Measurements from ENCODE around the gene IGF2.

The IGF2 gene

GRCh38 chr11:2173761-2174160 lies 34.6 kb upstream of the IGF2 start:
- no peak overlapping the region for H3K4me3 ChIP-seq
- intact Hi-C loops (cut with DNase I; ENCODE audit: low total_unique reads) = no loop called here
- H3K9me3 ChIP-seq = no peaks in the 10 kb centered on the region
- H3K27me3 ChIP-seq = peaks cover 0 to 73% of the 10 kb centered on the region in 2 donors
- no peak for DNase-seq
- TF ChIP-seq CTCF (IDR thresholded peaks at IDR 0.05) = no peak
- no peaks in the 10 kb centered on the region for H3K36me3 ChIP-seq
- no peaks in the 10 kb centered on the region for H3K4me1 ChIP-seq
- no peak overlapping the region for H3K27ac ChIP-seq

GRCh38 chr11:2173150-2173693 lies 34.0 kb upstream of the IGF2 start:
- TF ChIP-seq CTCF (IDR thresholded peaks at IDR 0.05) = no peak

DNA sequence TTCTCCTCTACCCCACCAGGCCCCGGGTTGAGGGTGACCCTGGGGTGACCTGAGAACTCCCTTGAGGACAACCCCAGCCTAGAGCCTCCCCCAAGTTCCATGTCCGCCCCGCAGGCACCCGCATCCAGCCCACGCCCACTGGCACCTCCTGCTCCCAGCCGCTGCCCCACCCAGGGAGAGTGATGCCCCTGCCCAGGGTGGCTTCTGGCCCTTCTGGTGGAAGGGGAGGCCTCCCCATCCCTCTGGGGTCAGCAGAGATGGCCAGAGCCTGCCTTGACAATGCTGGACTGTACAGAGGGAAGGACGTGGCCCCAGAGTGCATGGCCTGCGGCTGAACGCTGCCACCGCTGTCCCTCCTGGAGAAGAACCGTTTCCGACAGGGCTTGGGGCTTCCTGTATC lies 33.5 kb upstream of the IGF2 start:
- no peaks in the 10 kb centered on the region for H3K36me3 ChIP-seq
- H3K27ac ChIP-seq = no peak overlapping the region
- H3K4me3 ChIP-seq = no peak overlapping the region
- H3K4me1 ChIP-seq = no peaks in the 10 kb centered on the region
- no peak for TF ChIP-seq CTCF (IDR thresholded peaks at IDR 0.05)
- peaks cover 0 to 79% of the 10 kb centered on the region in 2 donors for H3K27me3 ChIP-seq
- no peaks in the 10 kb centered on the region for H3K9me3 ChIP-seq
- intact Hi-C loops (cut with DNase I; ENCODE audit: low total_unique reads) = no loop called here
- DNase-seq = no peak

More at GRCh38 chr11:2173150-2173693, 34.0 kb upstream of the IGF2 start:
- Histone ChIP-seq H3K4me3 (no peak overlapping the region), H3K9me3 (no peaks in the 10 kb centered on the region), H3K27me3 (peaks cover 0 to 78% of the 10 kb centered on the region in 2 donors), H3K27ac (no peak overlapping the region), H3K36me3 (no peaks in the 10 kb centered on the region), H3K4me1 (no peaks in the 10 kb centered on the region)
- no peak for DNase-seq
- intact Hi-C loops (cut with DNase I; ENCODE audit: low total_unique reads) = no loop called here

DNA sequence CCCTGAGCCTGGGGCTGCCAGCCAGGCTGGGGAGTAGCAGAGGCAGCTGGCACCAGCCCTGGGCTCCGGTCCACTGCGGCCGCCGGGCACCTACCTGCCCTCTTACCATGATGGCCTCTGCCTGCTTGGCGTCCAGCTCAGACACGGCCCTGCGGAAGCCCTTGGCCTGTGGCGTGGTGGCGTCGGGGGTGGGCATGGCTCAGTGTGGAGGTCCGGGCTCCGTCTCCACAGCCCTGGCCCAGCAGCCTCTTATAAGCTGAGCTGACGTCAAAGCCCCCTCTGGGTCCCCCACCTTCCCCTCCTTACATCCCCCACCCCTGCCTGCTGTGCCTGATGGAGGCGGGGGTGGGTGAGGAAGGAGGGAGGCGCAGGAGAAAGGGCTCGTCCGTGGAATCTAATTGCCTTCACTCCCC lies 32.4 kb upstream of the IGF2 start, which contains the start of gene TH:
TH (minus strand) TSS at position 225 of the 413 bp plus-strand sequence; CDS start at position 196, 29 bp downstream.
- H3K4me1 ChIP-seq = peaks cover 0 to 4% (median 2%) of the 10 kb centered on the region in 4 donors
- H3K4me3 ChIP-seq = no peak within 1 kb of the TSS
- no peak within 1 kb of the TSS for H3K27ac ChIP-seq
- intact Hi-C loops (cut with DNase I; ENCODE audit: low total_unique reads) = no loop called here
- no peaks in the 10 kb centered on the region for H3K36me3 ChIP-seq
- H3K27me3 ChIP-seq = peaks cover 0 to 80% of the 10 kb centered on the region in 2 donors
- DNase-seq = no peak
- H3K9me3 ChIP-seq = no peaks in the 10 kb centered on the region
- TF ChIP-seq CTCF (IDR thresholded peaks at IDR 0.05) = no peak

DNA sequence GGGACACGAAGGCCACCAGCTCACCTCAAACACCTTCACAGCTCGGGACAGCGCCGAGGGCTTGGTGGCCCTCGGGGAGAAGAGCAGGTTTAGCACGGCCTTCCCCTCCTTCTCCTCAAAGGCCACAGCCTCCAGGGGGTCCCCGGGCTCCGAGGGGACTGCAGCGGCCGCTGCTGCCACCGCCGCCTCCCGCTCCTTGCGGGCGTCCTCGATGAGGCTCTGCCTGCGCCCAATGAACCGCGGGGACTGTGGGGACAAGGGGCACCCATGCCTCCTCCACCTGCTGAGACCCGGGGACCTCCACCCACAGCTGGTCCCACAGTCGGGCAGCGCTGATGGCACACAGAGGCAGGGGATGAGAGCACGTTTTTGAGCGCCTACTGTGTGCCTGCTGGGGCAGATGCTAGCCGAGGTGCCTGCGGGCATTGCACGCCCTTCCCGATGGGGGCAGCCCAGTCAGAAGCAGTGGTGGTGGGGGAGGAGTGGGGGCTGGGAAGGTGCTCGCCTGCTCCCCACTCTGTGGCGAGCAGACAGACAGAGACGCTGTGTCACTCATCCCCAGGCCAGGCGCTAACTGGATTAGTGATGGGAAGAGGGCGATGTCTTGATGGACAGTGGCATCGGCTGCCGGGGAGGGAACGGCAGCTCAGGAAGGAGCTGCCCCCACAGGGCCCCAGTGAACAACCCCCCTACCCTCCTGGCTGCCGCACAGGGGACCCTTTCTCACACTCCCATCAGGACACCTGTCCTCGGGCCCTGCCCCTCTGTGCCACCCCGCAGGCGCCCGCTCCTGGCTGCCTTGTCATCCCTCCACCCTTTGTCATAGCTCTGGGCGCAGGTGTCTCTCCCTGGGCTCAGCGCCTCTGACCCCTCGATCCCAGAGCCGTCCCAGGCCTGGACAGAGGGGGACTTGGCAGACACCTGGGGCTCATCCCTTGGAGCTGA lies 30.7 kb upstream of the IGF2 start:
- no peak for TF ChIP-seq CTCF (IDR thresholded peaks at IDR 0.05)
- H3K9me3 ChIP-seq = no peaks in the 10 kb centered on the region
- peaks cover 0 to 10% (median 6%) of the 10 kb centered on the region in 4 donors for H3K4me1 ChIP-seq
- H3K27ac ChIP-seq = no peak overlapping the region
- no peak overlapping the region for H3K4me3 ChIP-seq
- no peaks in the 10 kb centered on the region for H3K36me3 ChIP-seq
- peaks cover 0 to 91% of the 10 kb centered on the region in 2 donors for H3K27me3 ChIP-seq
- no peak for DNase-seq
- intact Hi-C loops (cut with DNase I; ENCODE audit: low total_unique reads) = no loop called here
